Measurements from ENCODE around the gene ALK. TPM values are rescaled to one million over a fixed set of nuclear protein-coding genes. Genes with fewer than 3 reads are reported as not detected.

Gene ALK
- total and polyA plus RNA-seq, 2 experiments from 2014 or later: 0.35 TPM; not detected in 1

- TF ChIP-seq, protein P1, sequence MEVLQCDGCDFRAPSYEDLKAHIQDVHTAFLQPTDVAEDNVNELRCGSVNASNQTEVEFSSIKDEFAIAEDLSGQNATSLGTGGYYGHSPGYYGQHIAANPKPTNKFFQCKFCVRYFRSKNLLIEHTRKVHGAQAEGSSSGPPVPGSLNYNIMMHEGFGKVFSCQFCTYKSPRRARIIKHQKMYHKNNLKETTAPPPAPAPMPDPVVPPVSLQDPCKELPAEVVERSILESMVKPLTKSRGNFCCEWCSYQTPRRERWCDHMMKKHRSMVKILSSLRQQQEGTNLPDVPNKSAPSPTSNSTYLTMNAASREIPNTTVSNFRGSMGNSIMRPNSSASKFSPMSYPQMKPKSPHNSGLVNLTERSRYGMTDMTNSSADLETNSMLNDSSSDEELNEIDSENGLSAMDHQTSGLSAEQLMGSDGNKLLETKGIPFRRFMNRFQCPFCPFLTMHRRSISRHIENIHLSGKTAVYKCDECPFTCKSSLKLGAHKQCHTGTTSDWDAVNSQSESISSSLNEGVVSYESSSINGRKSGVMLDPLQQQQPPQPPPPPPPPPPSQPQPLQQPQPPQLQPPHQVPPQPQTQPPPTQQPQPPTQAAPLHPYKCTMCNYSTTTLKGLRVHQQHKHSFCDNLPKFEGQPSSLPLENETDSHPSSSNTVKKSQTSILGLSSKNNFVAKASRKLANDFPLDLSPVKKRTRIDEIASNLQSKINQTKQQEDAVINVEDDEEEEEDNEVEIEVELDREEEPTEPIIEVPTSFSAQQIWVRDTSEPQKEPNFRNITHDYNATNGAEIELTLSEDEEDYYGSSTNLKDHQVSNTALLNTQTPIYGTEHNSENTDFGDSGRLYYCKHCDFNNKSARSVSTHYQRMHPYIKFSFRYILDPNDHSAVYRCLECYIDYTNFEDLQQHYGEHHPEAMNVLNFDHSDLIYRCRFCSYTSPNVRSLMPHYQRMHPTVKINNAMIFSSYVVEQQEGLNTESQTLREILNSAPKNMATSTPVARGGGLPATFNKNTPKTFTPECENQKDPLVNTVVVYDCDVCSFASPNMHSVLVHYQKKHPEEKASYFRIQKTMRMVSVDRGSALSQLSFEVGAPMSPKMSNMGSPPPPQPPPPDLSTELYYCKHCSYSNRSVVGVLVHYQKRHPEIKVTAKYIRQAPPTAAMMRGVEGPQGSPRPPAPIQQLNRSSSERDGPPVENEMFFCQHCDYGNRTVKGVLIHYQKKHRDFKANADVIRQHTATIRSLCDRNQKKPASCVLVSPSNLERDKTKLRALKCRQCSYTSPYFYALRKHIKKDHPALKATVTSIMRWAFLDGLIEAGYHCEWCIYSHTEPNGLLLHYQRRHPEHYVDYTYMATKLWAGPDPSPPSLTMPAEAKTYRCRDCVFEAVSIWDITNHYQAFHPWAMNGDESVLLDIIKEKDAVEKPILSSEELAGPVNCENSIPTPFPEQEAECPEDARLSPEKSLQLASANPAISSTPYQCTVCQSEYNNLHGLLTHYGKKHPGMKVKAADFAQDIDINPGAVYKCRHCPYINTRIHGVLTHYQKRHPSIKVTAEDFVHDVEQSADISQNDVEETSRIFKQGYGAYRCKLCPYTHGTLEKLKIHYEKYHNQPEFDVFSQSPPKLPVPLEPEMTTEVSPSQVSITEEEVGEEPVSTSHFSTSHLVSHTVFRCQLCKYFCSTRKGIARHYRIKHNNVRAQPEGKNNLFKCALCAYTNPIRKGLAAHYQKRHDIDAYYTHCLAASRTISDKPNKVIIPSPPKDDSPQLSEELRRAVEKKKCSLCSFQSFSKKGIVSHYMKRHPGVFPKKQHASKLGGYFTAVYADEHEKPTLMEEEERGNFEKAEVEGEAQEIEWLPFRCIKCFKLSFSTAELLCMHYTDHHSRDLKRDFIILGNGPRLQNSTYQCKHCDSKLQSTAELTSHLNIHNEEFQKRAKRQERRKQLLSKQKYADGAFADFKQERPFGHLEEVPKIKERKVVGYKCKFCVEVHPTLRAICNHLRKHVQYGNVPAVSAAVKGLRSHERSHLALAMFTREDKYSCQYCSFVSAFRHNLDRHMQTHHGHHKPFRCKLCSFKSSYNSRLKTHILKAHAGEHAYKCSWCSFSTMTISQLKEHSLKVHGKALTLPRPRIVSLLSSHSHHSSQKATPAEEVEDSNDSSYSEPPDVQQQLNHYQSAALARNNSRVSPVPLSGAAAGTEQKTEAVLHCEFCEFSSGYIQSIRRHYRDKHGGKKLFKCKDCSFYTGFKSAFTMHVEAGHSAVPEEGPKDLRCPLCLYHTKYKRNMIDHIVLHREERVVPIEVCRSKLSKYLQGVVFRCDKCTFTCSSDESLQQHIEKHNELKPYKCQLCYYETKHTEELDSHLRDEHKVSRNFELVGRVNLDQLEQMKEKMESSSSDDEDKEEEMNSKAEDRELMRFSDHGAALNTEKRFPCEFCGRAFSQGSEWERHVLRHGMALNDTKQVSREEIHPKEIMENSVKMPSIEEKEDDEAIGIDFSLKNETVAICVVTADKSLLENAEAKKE (CRISPR knock-in tag; IDR thresholded peaks at IDR 0.05): no peak
- TF ChIP-seq ZNF114 (CRISPR knock-in tag; IDR thresholded peaks at IDR 0.05) (no peak), STAT1 (IDR thresholded peaks at IDR 0.05; ENCODE audit: unreplicated experiment) (no peak), NANOG (IDR thresholded peaks at IDR 0.05; ENCODE audit: borderline replicate concordance) (no peak), EZH2phosphoT487 (IDR thresholded peaks at IDR 0.05; ENCODE audit: unreplicated experiment) (no peak), EZH2 (IDR thresholded peaks at IDR 0.05; ENCODE audit: low read depth, unreplicated experiment) (no peak)
- TF ChIP-seq, protein P2, sequence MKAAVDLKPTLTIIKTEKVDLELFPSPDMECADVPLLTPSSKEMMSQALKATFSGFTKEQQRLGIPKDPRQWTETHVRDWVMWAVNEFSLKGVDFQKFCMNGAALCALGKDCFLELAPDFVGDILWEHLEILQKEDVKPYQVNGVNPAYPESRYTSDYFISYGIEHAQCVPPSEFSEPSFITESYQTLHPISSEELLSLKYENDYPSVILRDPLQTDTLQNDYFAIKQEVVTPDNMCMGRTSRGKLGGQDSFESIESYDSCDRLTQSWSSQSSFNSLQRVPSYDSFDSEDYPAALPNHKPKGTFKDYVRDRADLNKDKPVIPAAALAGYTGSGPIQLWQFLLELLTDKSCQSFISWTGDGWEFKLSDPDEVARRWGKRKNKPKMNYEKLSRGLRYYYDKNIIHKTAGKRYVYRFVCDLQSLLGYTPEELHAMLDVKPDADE (IDR thresholded peaks at IDR 0.05): no peak
These were observed 498.2 kb downstream of the ALK start (continued) for GRCh38 chr2:29423061-29423666.
